COLO829 (cell line): ENCODE data around the gene ZBTB2.

Source experiments
- DNase-seq: peaks from one replicate; pipeline ENCODE4 v3.0.0; 2012; ENCODE audit warnings: low spot score

Gene ZBTB2

GRCh38 chr6:151391471-151392413 lies at the start of gene ZBTB2:
Gene ZBTB2, minus strand, starts transcription at chr6:151391559. Its CDS starts 17,922 bp downstream, at chr6:151373637.
- peak; percentile 28 for DNase-seq

DNA sequence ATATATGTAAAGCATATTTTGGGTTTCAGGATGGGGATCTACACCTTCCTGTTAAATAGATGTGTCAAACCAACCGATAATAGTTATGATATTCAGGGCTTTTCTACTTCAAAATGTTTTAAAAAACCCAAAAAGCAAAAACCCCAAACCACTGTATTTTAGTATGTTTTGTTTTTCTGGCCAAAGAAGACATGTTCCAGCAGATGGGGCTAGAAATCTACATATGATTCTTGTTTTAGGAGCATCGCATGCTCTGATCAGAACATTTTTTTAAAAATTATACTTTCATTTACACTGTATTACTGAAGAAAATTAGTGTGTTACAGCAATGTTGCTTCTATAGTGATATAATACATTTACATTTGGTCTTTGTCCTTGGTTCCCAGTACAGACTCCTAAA lies 49.6 kb upstream of the ZBTB2 start:
- no peak for DNase-seq

- DNase-seq, result no peak
Measured at GRCh38 chr6:151440498-151440897, 49.1 kb upstream of the ZBTB2 start.

GRCh38 chr6:151437401-151437800 lies 46.0 kb upstream of the ZBTB2 start:
- no peak for DNase-seq

DNA sequence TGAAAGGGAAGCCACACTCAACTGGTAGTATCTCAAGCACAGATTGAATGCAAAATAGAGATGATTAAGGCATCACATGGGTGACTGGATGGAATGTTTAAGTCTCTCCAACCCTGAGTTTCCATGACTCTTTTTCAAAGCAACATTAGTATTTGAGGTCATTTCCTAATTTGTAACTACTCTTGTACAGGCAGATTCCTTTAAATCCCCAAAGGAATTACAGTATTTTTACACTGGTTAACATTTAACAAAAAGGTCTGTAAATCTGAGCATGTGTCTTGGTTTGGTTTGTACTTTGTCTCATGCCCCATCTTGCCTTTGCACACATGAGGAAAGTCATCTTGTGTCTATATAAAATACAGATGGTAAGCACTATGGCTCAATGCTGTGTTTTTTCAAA lies 45.4 kb upstream of the ZBTB2 start:
- DNase-seq, result peak; percentile 18

DNA sequence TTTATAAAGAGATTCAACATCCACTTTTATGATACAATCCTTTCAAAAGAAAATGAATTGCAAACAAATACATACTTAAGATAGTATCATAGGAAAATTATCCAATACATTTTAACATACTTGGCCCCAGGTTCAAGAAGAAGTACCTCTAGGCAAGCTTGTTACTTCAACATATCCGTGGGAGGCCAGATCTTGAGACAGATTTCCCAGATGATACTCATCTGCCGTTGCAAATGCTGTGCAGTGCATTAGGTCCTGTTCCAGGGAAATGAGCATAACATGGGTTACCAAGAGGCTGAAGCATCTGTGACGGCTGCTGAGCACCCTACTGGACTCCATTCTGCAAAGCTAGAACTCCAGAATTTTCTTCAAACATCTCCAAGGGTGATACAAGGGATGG lies 44.9 kb upstream of the ZBTB2 start:
- no peak for DNase-seq

- DNase-seq, result no peak
Measured at GRCh38 chr6:151434369-151434768, 43.0 kb upstream of the ZBTB2 start.

- DNase-seq, result no peak
Measured at GRCh38 chr6:151432651-151433050, 41.3 kb upstream of the ZBTB2 start.

DNA sequence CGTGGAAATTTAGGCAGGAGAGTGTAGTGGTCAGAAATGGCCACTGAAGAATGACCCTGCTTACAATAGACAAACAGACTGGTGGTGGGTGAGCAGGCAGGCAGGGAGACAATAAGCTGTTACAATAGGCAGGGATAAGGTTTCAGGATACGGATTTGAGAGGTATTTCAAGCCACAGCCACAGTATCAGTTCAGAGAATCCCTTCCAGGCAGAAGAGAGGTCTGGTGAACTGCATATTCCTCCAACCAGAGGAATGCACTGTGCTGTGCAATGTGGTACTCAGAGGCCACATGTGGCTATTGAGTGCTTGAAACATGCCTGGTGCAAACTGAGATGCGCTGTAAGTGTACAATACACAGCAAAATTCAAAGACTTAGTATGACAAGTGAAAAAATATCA lies 40.0 kb upstream of the ZBTB2 start:
- DNase-seq, result no peak

- DNase-seq, result no peak
Measured at GRCh38 chr6:151430886-151431285, 39.5 kb upstream of the ZBTB2 start.

DNA sequence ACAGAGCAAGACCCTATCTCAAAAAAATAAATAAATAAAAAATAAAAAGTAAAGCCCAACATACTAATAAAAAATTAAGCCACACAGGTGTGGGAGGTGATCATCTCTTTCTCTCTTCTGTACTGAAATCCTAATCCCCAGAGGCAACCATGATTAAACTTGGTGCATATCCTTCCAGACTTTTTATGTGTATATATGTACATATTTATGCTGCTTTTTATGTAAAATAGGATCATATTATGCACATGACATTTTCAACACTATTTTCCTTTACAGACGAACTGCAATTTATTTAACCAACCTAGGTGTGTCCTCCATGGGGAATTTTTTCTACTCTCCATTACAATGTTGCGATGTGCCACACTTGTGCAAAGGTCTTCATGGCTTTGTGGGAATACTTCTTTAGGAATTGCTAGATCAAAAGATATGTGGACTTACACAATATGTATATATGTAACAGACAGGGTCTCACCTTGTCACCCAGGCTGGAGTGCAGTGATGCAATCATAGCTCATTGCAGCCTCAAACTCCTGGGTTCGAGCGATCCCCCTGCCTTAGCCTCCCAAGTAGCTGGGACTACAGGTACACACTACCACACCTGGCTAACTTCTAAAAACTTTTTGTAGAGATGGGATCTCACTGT lies 36.9 kb upstream of the ZBTB2 start:
- no peak for DNase-seq

DNA sequence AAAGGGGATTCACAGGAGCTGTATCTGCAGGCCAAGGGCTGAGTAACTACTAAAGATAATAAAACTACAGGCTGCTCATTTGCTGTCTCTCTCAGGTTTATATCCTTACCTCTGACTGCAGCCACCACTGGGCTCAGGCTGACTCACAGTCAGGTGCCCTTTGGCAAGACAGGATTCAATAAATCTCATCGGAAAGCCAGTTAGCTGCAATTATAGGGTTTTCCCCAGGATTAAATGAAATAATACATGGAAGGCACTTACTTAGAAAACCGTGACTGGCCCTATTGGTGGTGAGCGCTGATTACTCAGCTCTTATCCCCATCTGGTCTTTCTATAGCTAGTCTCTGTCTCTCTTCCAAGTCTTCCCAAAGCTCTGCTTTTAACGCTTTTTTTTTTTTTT lies 34.2 kb upstream of the ZBTB2 start:
- peak; percentile 22 for DNase-seq

- DNase-seq, result no peak
Measured at GRCh38 chr6:151422981-151423380, 31.6 kb upstream of the ZBTB2 start.

GRCh38 chr6:151417477-151417876 lies 26.1 kb upstream of the ZBTB2 start:
- DNase-seq, result no peak

DNA sequence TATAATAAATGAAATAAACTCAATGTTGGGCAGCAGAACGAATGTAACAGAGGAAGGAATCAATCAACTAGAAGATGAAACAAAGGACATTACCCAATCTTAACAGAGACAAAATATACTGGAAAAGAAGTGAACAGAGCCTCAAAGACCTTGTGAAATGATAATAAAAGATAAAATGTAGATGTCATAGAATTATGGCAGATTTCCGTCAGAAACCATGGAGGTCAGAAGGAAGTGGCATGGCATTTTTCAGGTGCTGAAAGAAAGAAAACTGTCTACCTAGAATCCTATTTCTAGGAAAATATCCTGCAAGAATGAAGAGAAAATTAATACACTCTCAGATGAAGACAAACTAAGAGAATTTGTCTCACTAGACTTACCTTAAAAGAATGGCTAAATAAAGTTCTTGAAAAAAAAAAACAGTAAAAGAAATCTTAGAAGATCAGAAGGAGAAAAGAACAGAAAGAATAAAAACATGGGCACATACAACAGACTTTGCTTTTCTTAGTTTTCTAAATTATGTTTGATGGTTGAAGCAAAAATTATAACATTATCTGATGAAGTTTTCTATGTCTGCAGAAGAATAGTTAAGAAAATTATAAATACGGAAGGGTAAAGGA lies 23.4 kb upstream of the ZBTB2 start:
- DNase-seq, result no peak

DNA sequence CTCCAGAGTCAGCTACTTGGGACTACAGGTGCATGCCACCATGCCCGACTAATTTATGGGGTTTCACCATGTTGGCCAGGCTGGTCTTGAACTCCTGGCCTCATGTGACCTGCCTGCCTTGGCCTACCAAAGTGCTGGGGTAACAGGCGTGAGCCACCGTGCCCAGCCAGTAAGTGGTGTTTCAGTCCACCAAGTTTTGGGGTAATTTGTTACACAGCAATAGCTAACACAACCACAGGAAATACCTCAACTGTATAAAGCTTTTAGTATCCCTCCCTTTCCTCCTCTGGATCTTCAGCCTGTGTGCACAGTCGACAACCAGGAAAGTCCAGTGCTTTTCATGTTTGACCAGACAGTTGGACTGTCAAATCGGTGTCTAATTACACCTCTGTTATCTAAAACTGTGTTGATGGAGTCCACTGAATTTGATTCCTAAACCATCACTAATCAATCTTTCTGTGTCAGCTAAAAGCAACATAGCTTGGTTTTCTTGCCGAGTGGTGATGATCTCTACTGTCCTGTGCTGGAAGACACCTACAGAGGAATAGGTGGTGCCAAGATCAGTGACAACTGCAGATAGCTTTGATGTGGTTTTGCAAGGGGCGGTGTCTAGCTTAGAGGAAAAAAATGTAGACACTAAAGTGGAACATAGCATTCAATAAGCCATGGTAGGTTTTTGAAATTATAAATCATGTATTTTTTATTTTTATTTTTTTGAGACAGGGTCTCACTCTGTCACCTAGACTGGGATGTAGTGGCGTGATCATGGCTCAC lies 22.2 kb upstream of the ZBTB2 start:
- DNase-seq, result no peak

DNA sequence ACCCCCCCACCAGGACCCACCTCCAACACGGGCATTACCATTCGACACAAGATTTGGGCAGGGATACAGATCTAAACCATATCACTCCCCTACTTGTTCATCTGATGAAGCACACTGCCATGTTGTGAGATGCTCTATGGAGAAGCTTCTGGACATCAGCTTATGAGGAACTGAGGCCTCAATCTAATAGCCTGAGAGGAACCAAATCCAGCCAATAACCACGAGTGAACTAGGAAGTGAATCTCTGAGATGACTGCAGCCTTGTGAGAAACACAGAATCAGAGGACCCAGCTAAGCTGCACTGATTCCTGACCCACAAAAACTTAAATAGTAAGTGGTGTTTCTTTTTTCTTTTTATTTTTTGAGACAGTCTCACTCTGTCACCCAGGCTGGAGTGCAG lies 21.6 kb upstream of the ZBTB2 start:
- DNase-seq, result no peak

- no peak for DNase-seq
Measured at GRCh38 chr6:151409679-151410078, 18.3 kb upstream of the ZBTB2 start.

DNA sequence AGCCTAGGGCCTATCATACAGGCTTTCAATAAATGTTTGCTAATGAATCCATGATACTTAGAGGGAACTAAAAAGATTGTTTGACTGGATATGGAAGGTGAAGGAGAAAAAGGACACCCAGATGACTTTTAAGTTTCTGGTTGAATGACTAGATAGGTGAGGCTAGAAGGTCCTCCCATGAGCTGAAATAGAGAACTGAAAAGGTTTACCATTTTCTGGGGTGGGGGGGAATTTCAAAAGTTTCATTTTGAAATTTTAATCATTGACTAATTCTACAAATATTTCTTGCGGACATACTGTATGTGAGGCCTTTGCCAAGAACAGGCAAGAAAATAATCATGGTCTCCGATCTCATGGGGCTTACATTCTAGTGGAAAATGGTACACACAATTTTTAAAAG lies 17.9 kb upstream of the ZBTB2 start:
- DNase-seq, result no peak

DNA sequence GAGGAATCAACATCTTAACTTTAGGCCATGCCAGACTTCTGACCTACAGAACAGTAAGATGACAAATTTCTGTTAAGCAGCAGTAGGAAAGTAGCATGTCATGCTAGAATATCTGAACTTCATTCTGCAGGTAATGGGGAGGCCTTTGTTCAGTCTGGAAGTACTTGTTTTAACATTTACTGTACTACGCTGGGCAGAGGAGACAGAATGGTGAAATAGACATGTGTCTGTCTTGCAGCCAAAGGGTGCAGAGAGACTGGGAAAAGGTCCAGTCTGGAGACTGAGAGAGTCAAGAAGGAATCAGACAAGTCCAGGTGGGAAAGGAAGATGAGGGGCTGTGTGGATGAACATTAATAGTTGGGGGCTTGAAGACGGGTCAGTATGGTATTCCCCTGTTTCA lies 17.5 kb upstream of the ZBTB2 start:
- DNase-seq, result no peak

DNA sequence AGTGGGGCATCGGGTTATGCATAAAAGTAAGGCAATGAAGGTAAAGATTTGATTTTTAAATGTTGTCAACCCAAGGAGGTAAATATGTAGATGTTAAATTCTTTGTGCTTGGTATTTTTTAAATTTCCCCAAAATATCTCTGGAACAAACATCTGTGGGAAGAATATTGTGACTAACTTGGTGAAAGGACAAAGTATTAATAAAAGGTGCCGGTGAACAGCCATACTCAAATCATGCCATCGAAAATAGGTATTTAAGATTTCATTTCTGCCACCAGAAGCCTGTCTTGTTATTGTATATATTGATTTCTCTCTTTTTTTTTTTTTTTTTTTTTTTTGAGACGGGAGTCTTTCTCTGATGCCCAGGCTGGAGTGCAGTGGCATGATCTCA lies 12.6 kb upstream of the ZBTB2 start:
- DNase-seq, result no peak

GRCh38 chr6:151402228-151402627 lies 10.9 kb upstream of the ZBTB2 start:
- DNase-seq, result no peak
